Testis (tissue), 2 donors: ENCODE measurements around the gene PPM1L.

Source experiments
- CTCF ChIP-seq, 3 experiments: fragments of 450-650 bp in 2 of 3; fragments of 200-600 bp in 1 of 3; sonication (generic) in 1 of 3; IDR thresholded peaks; one replicate each; pipeline ENCODE4 v1.5.1; 2016 to 2019; ENCODE audit warnings: antibody characterized with exemption in 3 of 3, mild to moderate bottlenecking in 2 of 3, moderate library complexity in 1 of 3
- POLR2A ChIP-seq: fragments of 450-650 bp; IDR thresholded peaks from one replicate; pipeline ENCODE4 v1.6.1; 2017; ENCODE audit warnings: antibody characterized with exemption, mild to moderate bottlenecking, moderate library complexity

DNA sequence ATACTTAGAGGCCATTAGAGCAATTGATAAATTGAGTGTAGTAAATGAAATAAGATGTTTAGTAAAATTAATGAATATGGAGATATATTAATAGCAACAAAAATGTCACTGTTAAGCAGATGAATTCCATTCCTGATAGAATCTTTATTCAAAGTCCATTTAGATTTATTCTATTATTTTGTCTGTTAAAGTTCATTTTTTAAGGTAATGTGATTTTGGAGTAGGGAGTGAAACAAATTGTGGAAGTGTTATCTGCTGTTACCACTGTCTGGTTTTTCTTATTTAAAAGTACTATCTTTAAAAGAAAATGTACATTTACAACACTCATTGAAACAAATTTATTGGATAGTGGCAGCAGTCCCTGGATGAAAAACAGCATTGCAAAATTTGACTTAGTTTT, 70.4 kb downstream of the PPM1L start:
- TF ChIP-seq CTCF (IDR thresholded peaks at IDR 0.05), result no peak
- TF ChIP-seq POLR2A, result no peak
